HCT116 (cell line): ENCODE data around the gene SLC46A3. TPM values are rescaled to one million over a fixed set of nuclear protein-coding genes. Genes with fewer than 3 reads are reported as not detected.

Experiments used
- ATAC-seq: fragments of 200-7000 bp; cut with Tn5 transposase; 2 replicates; pipeline ENCODE4 v1.9.1; 2020; ENCODE audit warnings: mild to moderate bottlenecking, moderate library complexity
- BruUV-seq: library from RNA; stranded (reverse); fragments of 400-500 nt; replicated peaks from 2 replicates; lab custom pipeline; 2021; lab: Mats Ljungman, UMichigan
- CTCF ChIA-PET: fragments of 300-600 bp; sonication (Branson Sonifier 250); formaldehyde crosslinking; loops from one replicate; lab custom pipeline; 2021; ENCODE audit warnings: antibody characterized with exemption; lab: Charles Lee
- POLR2A ChIA-PET: fragments of 300-600, 350-600 bp; sonication (Branson Sonifier 250); formaldehyde crosslinking; loops from one replicate; lab custom pipeline; 2021; ENCODE audit warnings: antibody characterized with exemption; lab: Charles Lee
- RAD21 ChIA-PET, 2 experiments: fragments of 300-600 bp; sonication (Branson Sonifier 250); formaldehyde crosslinking; loops; one replicate each; lab custom pipeline; 2023; ENCODE audit warnings: low total read pairs in 2 of 2; ENCODE audit not compliant: uncharacterized antibody in 2 of 2, unreplicated experiment in 2 of 2, low non-redundant PET in 1 of 2; lab: Charles Lee
- DNase-seq: peaks from one replicate; pipeline ENCODE4 v3.0.0-alpha.2; 2010; ENCODE audit warnings: low read depth, low spot score
- H2AFZ ChIP-seq: fragments of 200-600 bp; shearing (Covaris generic), sonication (generic); 2 replicates; pipeline ENCODE4 v1.6.1; 2017; ENCODE audit warnings: low read depth, mixed run types, mixed read lengths, antibody characterized with exemption, low read length; ENCODE audit not compliant: poor library complexity, severe bottlenecking
- H3K27ac ChIP-seq: 2 replicates; pipeline ENCODE4 v1.5.1; 2012; ENCODE audit warnings: low read depth, low read length
- H3K27me3 ChIP-seq: fragments of 200-600 bp; sonication (generic); 2 replicates; pipeline ENCODE4 v1.6.1; 2016; ENCODE audit warnings: mixed run types, low read length, mixed read lengths; ENCODE audit not compliant: insufficient read depth
- H3K36me3 ChIP-seq, 2 experiments: fragments of 200-500 bp in 1 of 2; fragments of 200-600 bp in 1 of 2; sonication (Bioruptor generic) in 1 of 2; sonication (generic) in 1 of 2; 2 replicates each; pipeline versions ENCODE4 v1.5.1 to v1.6.1; 2014 to 2016; ENCODE audit warnings: low read length in 2 of 2, inconsistent platforms in 1 of 2, mixed read lengths in 1 of 2, mixed run types in 1 of 2; ENCODE audit not compliant: insufficient read depth in 2 of 2, control insufficient read depth in 1 of 2
- H3K4me1 ChIP-seq, 2 experiments: fragments of 200-600 bp in 1 of 2; sonication (generic) in 1 of 2; 2 replicates each; pipeline versions ENCODE4 v1.5.1 to v1.6.1; 2012 to 2017; ENCODE audit warnings: low read length in 2 of 2, inconsistent platforms in 1 of 2, mild to moderate bottlenecking in 1 of 2, mixed read lengths in 1 of 2, mixed run types in 1 of 2, moderate library complexity in 1 of 2; ENCODE audit not compliant: insufficient read depth in 2 of 2, control insufficient read depth in 1 of 2
- H3K4me2 ChIP-seq: fragments of 200-600 bp; sonication (generic); 2 replicates; pipeline ENCODE4 v1.6.1; 2017; ENCODE audit warnings: mixed run types, low read length, mixed read lengths
- H3K4me3 ChIP-seq, 2 experiments: fragments of 200-600 bp in 1 of 2; sonication (generic) in 1 of 2; replicated peaks in 1 of 2; 2 replicates each; pipeline ENCODE4 v1.5.1; 2011 to 2016; ENCODE audit warnings: low read length in 2 of 2, control low read depth in 1 of 2, low read depth in 1 of 2, mild to moderate bottlenecking in 1 of 2, mixed read lengths in 1 of 2, mixed run types in 1 of 2
- H3K79me2 ChIP-seq: fragments of 200-600 bp; sonication (generic); 2 replicates; pipeline ENCODE4 v1.6.1; 2017; ENCODE audit warnings: mild to moderate bottlenecking, mixed run types, low read length, moderate library complexity, mixed read lengths; ENCODE audit not compliant: insufficient read depth
- H3K9ac ChIP-seq: fragments of 200-600 bp; sonication (generic); 2 replicates; pipeline ENCODE4 v1.6.1; 2016; ENCODE audit warnings: low read length, mixed read lengths
- H3K9me2 ChIP-seq: fragments of 200-600 bp; sonication (generic), shearing (Covaris generic); 2 replicates; pipeline ENCODE4 v1.6.1; 2017; ENCODE audit warnings: mixed run types, mild to moderate bottlenecking, moderate library complexity; ENCODE audit not compliant: insufficient read depth
- H3K9me3 ChIP-seq, 2 experiments: fragments of 200-500 bp in 1 of 2; fragments of 200-600 bp in 1 of 2; sonication (Bioruptor generic) in 1 of 2; sonication (generic) in 1 of 2; 2 replicates each; pipeline ENCODE4 v1.6.1; 2014 to 2017; ENCODE audit warnings: low read length in 2 of 2, mixed read lengths in 2 of 2, inconsistent platforms in 1 of 2, low read depth in 1 of 2, mild to moderate bottlenecking in 1 of 2, mixed run types in 1 of 2, moderate library complexity in 1 of 2; ENCODE audit not compliant: control insufficient read depth in 1 of 2, insufficient read depth in 1 of 2
- H4K20me1 ChIP-seq: fragments of 200-600 bp; sonication (generic), shearing (Covaris generic); 2 replicates; pipeline ENCODE4 v1.6.1; 2017; ENCODE audit warnings: mixed run types, mild to moderate bottlenecking, moderate library complexity; ENCODE audit not compliant: insufficient read depth
- CEBPB ChIP-seq: IDR thresholded peaks from 2 replicates; pipeline ENCODE4 v1.6.1; 2012; ENCODE audit warnings: low read depth
- EZH2 ChIP-seq: fragments of 200-600 bp; sonication (generic); IDR thresholded peaks from 2 replicates; pipeline ENCODE4 v1.6.1; 2017; ENCODE audit warnings: antibody characterized with exemption, mixed run types
- EZH2phosphoT487 ChIP-seq: fragments of 200-600 bp; IDR thresholded peaks from 2 replicates; pipeline ENCODE4 v1.6.1; 2018; ENCODE audit warnings: antibody characterized with exemption, borderline replicate concordance
- FOSL1 ChIP-seq: IDR thresholded peaks from 2 replicates; pipeline ENCODE4 v1.6.1; 2012; ENCODE audit warnings: low read depth
- POLR2AphosphoS5 ChIP-seq: IDR thresholded peaks from 2 replicates; pipeline ENCODE4 v1.6.1; 2011; ENCODE audit warnings: mild to moderate bottlenecking, low read depth, low read length, moderate library complexity
- SP1 ChIP-seq: IDR thresholded peaks from 2 replicates; pipeline ENCODE4 v1.6.1; 2012; ENCODE audit warnings: low read depth
- ZNF274 ChIP-seq: fragments of 200-500 bp; sonication (Bioruptor generic); IDR thresholded peaks from 2 replicates; pipeline ENCODE4 v1.6.1; 2014; ENCODE audit warnings: mild to moderate bottlenecking, low read depth, low read length, inconsistent platforms
- intact Hi-C: fragments of 100-400 bp; cut with micrococcal nuclease; formaldehyde crosslinking; loops from 2 replicates; pipeline ENCODE4 v1.10.0; 2022
- total RNA-seq: library from RNA; stranded (reverse); gene quantifications from one replicate; pipeline ENCODE4 v1.2.1, GENCODE V29; 2021; ENCODE audit not compliant: unreplicated experiment
- TF ChIP-seq, protein P1 (sequence below), 3 experiments: fragments of 200-600 bp in 1 of 3; sonication (generic) in 1 of 3; IDR thresholded peaks in 2 of 3; conservative IDR thresholded peaks in 1 of 3; 2 replicates each; pipeline ENCODE4 v1.5.1; 2012 to 2017; ENCODE audit warnings: low read depth in 2 of 3, low read length in 2 of 3, antibody characterized with exemption in 1 of 3, borderline replicate concordance in 1 of 3, control low read depth in 1 of 3, mild to moderate bottlenecking in 1 of 3, mixed read lengths in 1 of 3, mixed run types in 1 of 3, moderate library complexity in 1 of 3; ENCODE audit not compliant: insufficient read depth in 1 of 3

Gene SLC46A3
- total RNA-seq, 1 experiment from 2014 or later = 0.93 TPM

DNA sequence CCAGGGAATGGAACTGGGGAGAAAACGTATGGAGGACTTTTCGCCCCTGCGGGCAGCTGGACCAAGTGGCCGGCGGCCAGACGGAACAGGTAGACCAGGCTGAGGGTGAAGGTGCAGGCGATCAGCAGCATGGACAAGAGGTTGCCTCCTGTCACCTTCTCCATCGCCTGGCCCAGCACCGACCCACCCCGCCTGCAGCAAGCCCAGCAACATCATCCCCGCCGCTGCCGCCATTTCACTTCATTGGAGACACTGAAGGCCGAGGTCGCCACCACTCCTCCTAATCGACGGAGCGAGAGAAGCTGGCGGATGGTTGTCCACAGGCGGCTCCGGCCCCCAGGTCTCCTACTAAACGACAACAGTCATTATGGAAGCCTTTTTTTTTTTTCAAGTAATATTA lies 5.0 kb upstream of the SLC46A3 start:
- CTCF ChIA-PET = no interaction called here
- RAD21 ChIA-PET = no interaction called here

More for the DNA sequence above, 5.0 kb upstream of the SLC46A3 start:
- DNase-seq (no peak), ATAC-seq (no peak)
- Histone ChIP-seq H3K27ac (no peak overlapping the region), H3K9me2 (no peaks in the 10 kb centered on the region), H3K9ac (no peak overlapping the region), H3K9me3 (no peaks in the 10 kb centered on the region), H3K36me3 (no peaks in the 10 kb centered on the region), H3K4me2 (no peak overlapping the region), H2AFZ (no peak overlapping the region), H3K27me3 (no peaks in the 10 kb centered on the region), H3K4me1 (peaks cover 3 to 8% of the 10 kb centered on the region in 2 experiments; a peak in 3 of 4 replicates), H3K4me3 (no peak overlapping the region), H4K20me1 (no peaks in the 10 kb centered on the region), H3K79me2 (no peaks in the 10 kb centered on the region)
- no TSS peak for BruUV-seq
- POLR2A ChIA-PET = no interaction called here
- TF ChIP-seq, protein P1, sequence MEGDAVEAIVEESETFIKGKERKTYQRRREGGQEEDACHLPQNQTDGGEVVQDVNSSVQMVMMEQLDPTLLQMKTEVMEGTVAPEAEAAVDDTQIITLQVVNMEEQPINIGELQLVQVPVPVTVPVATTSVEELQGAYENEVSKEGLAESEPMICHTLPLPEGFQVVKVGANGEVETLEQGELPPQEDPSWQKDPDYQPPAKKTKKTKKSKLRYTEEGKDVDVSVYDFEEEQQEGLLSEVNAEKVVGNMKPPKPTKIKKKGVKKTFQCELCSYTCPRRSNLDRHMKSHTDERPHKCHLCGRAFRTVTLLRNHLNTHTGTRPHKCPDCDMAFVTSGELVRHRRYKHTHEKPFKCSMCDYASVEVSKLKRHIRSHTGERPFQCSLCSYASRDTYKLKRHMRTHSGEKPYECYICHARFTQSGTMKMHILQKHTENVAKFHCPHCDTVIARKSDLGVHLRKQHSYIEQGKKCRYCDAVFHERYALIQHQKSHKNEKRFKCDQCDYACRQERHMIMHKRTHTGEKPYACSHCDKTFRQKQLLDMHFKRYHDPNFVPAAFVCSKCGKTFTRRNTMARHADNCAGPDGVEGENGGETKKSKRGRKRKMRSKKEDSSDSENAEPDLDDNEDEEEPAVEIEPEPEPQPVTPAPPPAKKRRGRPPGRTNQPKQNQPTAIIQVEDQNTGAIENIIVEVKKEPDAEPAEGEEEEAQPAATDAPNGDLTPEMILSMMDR (IDR thresholded peaks at IDR 0.05 in 2 of 3, conservative IDR thresholded peaks at IDR 0.05 in 1 of 3; ENCODE audit: borderline replicate concordance in 1 of 3, insufficient read depth in 1 of 3, low read depth in 2 of 3, low read length in 2 of 3) = no peak
- TF ChIP-seq SP1 (no peak), ZNF274 (no peak), EZH2 (no peak), CEBPB (no peak), FOSL1 (no peak), EZH2phosphoT487 (no peak), POLR2AphosphoS5 (no peak)
- intact Hi-C loops = no loop called here
